HG03571 (cell line): ENCODE measurements around the gene PSMG3.
"Not testable (repeated sequence)": the region's sequence is repeated elsewhere in the genome, so short reads cannot be mapped to it uniquely, and the experiment has no call there.

Experiments used
- ATAC-seq: cut with Tn5 transposase; IDR thresholded peaks from one replicate; pipeline ENCODE4 v1.9.1; 2021; ENCODE audit not compliant: unreplicated experiment

The PSMG3 gene

GRCh38 chr7:1597066-1597760 lies 27.4 kb upstream of the PSMG3 start:
- ATAC-seq, result no peak

GRCh38 chr7:1596181-1597043 lies 26.6 kb upstream of the PSMG3 start:
- ATAC-seq, result no peak

- no peak for ATAC-seq
Observed at GRCh38 chr7:1595636-1596035, 25.8 kb upstream of the PSMG3 start.

- no peak for ATAC-seq
Observed at GRCh38 chr7:1595027-1595426, 25.2 kb upstream of the PSMG3 start.

GRCh38 chr7:1593904-1594421 lies 24.1 kb upstream of the PSMG3 start:
- no peak for ATAC-seq

- no peak for ATAC-seq
Observed at GRCh38 chr7:1593091-1593866, 23.4 kb upstream of the PSMG3 start.

- ATAC-seq, result no peak
Observed at GRCh38 chr7:1592299-1592871, 22.6 kb upstream of the PSMG3 start.

GRCh38 chr7:1591876-1592275 lies 22.0 kb upstream of the PSMG3 start:
- ATAC-seq, result no peak

GRCh38 chr7:1591396-1591795 lies 21.6 kb upstream of the PSMG3 start:
- ATAC-seq, result no peak

GRCh38 chr7:1590887-1591286 lies 21.1 kb upstream of the PSMG3 start:
- no peak for ATAC-seq

GRCh38 chr7:1590476-1590875 lies 20.6 kb upstream of the PSMG3 start:
- ATAC-seq, result no peak

- no peak for ATAC-seq
Observed at GRCh38 chr7:1588978-1589377, 19.1 kb upstream of the PSMG3 start.

- ATAC-seq, result no peak
Observed at GRCh38 chr7:1587738-1588137, 17.9 kb upstream of the PSMG3 start.

GRCh38 chr7:1586827-1587705 lies 17.2 kb upstream of the PSMG3 start:
- no peak for ATAC-seq

- no peak for ATAC-seq
Observed at GRCh38 chr7:1586126-1586826, 16.4 kb upstream of the PSMG3 start.

GRCh38 chr7:1585142-1585981 lies 15.5 kb upstream of the PSMG3 start:
- no peak for ATAC-seq

GRCh38 chr7:1584700-1585099 lies 14.9 kb upstream of the PSMG3 start:
- no peak for ATAC-seq

GRCh38 chr7:1583241-1583930 lies 13.6 kb upstream of the PSMG3 start:
- ATAC-seq, result not testable (repeated sequence)
